ENCODE results near the gene RASSF1. TPM values are rescaled to one million over a fixed set of nuclear protein-coding genes. Genes with fewer than 3 reads are reported as not detected.
A peak's percentile ranks its signal among the peaks of the same experiment; 100 is the strongest.

RASSF1 gene
- total and polyA plus RNA-seq, 10 of the 15 experiments (the other 5 are each of a cell fraction or from before 2014, with no cell fraction given) = 4.4 to 59.6 (median 37.2) TPM

- Histone ChIP-seq H3K27ac (ENCODE audit: control insufficient read depth, insufficient read depth) (peak overlapping the region; percentile 92), H2AFZ (ENCODE audit: control insufficient read depth, low read depth, low read length) (peak overlapping the region; percentile 78), H4K20me1 (ENCODE audit: control insufficient read depth, insufficient read depth) (no peaks in the 10 kb centered on the region; the same call in 1 of the 2 replicates), H3K4me3 (peak overlapping the region; percentile 96), H3K36me3 (ENCODE audit: control insufficient read depth in 2 of 2, insufficient read depth in 2 of 2, low read length in 1 of 2) (peaks cover 6 to 7% of the 10 kb centered on the region in 2 experiments), H3K27me3 (replicated peaks in 1 of 2; ENCODE audit: control insufficient read depth in 2 of 2, insufficient read depth in 2 of 2, low read length in 1 of 2) (no peaks in the 10 kb centered on the region), H3K9me3 (replicated peaks; ENCODE audit: control insufficient read depth, insufficient read depth, low read length) (no peaks in the 10 kb centered on the region), H3K4me2 (ENCODE audit: control insufficient read depth, insufficient read depth) (peak overlapping the region; percentile 77), H3K4me1 (ENCODE audit: control insufficient read depth, insufficient read depth, low read length) (peaks cover 10% of the 10 kb centered on the region; the same call in 1 of the 2 replicates), H3K9ac (ENCODE audit: control insufficient read depth, insufficient read depth, low read length) (peak overlapping the region; percentile 86), H3K79me2 (ENCODE audit: control insufficient read depth, insufficient read depth, low read length) (peaks cover 76% of the 10 kb centered on the region)
- FAIRE-seq (no peak), DNase-seq (ENCODE audit: low read depth, low spot score) (no peak), ATAC-seq (peak; percentile 17)
- RAD21 ChIA-PET (ENCODE audit: unreplicated experiment) = interaction anchor here (0.8 to 2.7 kb wide), 18 partner anchors 9 to 1163 kb away, joined by 3 to 21 read pairs (median 3); partner anchors contain the start of genes CYB561D2, DCAF1, GNAI2 and HYAL2
- SMC1A ChIA-PET (ENCODE audit: uncharacterized antibody, unreplicated experiment) = interaction anchor here (0.9 to 1.8 kb wide), 10 partner anchors 9 to 275 kb away, joined by 3 to 20 read pairs (median 4); partner anchors contain the start of genes CISH, GNAI2, HYAL2 and HYAL3
- in situ Hi-C loops (cut with MboI) (loop anchor here (10.0 kb wide), 1 partner anchor 1058 kb away; the partner anchor contains the start of gene RBM15B), intact Hi-C loops (cut with micrococcal nuclease; ENCODE audit: unreplicated experiment) (loop anchor here (5.0 kb wide), 2 partner anchors 39 to 99 kb away; partner anchors contain the start of genes GNAI2, HYAL3 and NAA80)
- BruUV-seq (replicated peaks) = TSS peak; percentile 67
- CTCF ChIA-PET = interaction anchor here (0.6 to 10.5 kb wide), 12 partner anchors 9 to 665 kb away, joined by 3 to 72 read pairs (median 4); partner anchors contain the start of genes CYB561D2, HYAL2, NPRL2 and TUSC2
- POLR2A ChIA-PET = interaction anchor here (0.6 to 7.0 kb wide), 29 partner anchors 9 to 286 kb away, joined by 3 to 84 read pairs (median 4); partner anchors contain the start of genes C3orf18, CISH, CYB561D2 and GNAI2
- WGBS (ENCODE audit: insufficient coverage, insufficient replicate concordance, low lambda C conversion rate, missing lambda C conversion rate) = 0% methylated on average over 13 of the region's 31 CpGs
- no peak for TF ChIP-seq ATF3 (IDR thresholded peaks at IDR 0.05; ENCODE audit: borderline replicate concordance, extremely low read depth, low read depth, low read length)
- TF ChIP-seq IKZF2 (IDR thresholded peaks at IDR 0.05) = 0 out of 4 replicates have a peak, but pooled peaks of 1 of the 2 experiments have one; percentile 12
- peak; percentile 45 for TF ChIP-seq MYC (IDR thresholded peaks at IDR 0.05; ENCODE audit: insufficient read depth, insufficient read length, insufficient replicate concordance, low read length, severe bottlenecking)
- peak; percentile 86; the same call in 1 of the 2 replicates for TF ChIP-seq SMARCA5 (IDR thresholded peaks at IDR 0.05)
- 0 out of 2 replicates have a peak, but pooled peaks have one; percentile 13 for TF ChIP-seq IKZF1 (conservative IDR thresholded peaks at IDR 0.05)
- TF ChIP-seq TCF12 (IDR thresholded peaks at IDR 0.05; ENCODE audit: low read depth, low read length) = 0 out of 2 replicates have a peak, but pooled peaks have one; percentile 9
- no peak for TF ChIP-seq RCOR1 (conservative IDR thresholded peaks at IDR 0.05; ENCODE audit: low read depth, low read length)
- peak; percentile 68; the same call in 1 of the 2 replicates for TF ChIP-seq GATAD2B (conservative IDR thresholded peaks at IDR 0.05; ENCODE audit: low read depth)
Measured at GRCh38 chr3:50336452-50337174, 4.0 kb downstream of the RASSF1 start.

Measured in GM12878 (cell line).